Dermis blood vessel endothelial cell (primary cell): ENCODE data around the gene C1QC. TPM values are rescaled to one million over a fixed set of nuclear protein-coding genes. Genes with fewer than 3 reads are reported as not detected.

ENCODE experiments used
- DNase-seq: peaks from one replicate; pipeline ENCODE4 v3.0.0; 2010
- total RNA-seq: library from RNA; depleted of rRNA; stranded (reverse); fragments of >200 nt; gene quantifications from 2 replicates; pipeline ENCODE4 v1.2.3, GENCODE V29; 2014

The C1QC gene
- not detected in 2 replicates for total RNA-seq

GRCh38 chr1:22643381-22643780 is at the start of gene C1QC:
TSS of gene C1QC (plus strand) at chr1:22643633. CDS start at chr1:22644024, 391 bp downstream.
- DNase-seq, result no peak

GRCh38 chr1:22594396-22594795 is 49.0 kb upstream of the C1QC start:
- no peak for DNase-seq

GRCh38 chr1:22595108-22595507 is 48.3 kb upstream of the C1QC start:
- DNase-seq, result no peak

DNA sequence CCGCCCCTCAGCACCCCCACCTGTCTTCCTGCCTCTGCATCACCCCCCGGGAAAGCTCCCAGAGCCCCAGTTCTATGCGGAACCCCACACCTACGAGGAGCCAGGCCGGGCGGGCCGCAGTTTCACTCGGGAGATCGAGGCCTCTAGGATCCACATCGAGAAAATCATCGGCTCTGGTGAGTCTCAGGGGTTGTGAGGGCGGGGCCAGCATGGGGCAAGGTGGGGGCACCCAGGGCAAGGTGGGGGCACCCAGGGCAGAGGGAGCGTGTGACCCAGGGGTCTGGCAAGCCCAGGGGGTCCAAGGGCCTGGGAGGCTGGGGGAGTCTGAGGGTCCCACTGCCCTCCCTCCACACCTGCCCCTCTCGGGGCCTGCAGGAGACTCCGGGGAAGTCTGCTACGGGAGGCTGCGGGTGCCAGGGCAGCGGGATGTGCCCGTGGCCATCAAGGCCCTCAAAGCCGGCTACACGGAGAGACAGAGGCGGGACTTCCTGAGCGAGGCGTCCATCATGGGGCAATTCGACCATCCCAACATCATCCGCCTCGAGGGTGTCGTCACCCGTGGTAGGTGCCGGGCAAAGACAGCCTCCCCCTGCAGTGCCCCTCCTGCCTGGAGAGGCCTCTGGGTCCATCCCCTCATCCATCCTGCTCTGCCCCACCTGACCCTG is 46.0 kb upstream of the C1QC start:
- DNase-seq, result no peak

DNA sequence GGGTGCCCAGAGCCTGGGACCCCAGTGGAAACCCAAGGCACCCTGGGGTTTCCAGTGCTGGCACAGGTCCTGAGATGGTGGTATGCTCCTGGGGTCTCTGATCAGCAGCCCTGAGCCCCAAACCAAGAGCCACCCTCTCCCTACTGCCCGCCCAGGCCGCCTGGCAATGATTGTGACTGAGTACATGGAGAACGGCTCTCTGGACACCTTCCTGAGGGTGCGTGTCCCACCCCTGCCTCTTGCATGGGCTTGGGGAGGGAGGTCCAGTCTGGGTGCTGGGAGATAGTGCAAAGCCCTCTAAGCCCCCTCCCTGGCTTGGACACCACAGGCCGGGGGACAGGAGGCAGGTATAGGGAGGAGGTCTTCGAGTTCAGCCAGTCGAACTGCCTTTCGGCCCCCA is 45.4 kb upstream of the C1QC start:
- no peak for DNase-seq

DNA sequence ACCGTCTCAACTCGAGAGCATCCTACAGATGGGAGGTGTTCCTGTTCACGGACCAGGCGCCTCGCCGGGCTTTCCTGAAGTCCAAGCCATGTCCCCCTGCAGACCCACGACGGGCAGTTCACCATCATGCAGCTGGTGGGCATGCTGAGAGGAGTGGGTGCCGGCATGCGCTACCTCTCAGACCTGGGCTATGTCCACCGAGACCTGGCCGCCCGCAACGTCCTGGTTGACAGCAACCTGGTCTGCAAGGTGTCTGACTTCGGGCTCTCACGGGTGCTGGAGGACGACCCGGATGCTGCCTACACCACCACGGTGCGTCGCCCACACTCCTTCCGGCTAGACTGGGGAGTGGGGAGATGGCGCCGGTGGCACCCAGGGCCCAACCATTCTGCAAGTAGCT is 44.7 kb upstream of the C1QC start:
- DNase-seq, result no peak

DNA sequence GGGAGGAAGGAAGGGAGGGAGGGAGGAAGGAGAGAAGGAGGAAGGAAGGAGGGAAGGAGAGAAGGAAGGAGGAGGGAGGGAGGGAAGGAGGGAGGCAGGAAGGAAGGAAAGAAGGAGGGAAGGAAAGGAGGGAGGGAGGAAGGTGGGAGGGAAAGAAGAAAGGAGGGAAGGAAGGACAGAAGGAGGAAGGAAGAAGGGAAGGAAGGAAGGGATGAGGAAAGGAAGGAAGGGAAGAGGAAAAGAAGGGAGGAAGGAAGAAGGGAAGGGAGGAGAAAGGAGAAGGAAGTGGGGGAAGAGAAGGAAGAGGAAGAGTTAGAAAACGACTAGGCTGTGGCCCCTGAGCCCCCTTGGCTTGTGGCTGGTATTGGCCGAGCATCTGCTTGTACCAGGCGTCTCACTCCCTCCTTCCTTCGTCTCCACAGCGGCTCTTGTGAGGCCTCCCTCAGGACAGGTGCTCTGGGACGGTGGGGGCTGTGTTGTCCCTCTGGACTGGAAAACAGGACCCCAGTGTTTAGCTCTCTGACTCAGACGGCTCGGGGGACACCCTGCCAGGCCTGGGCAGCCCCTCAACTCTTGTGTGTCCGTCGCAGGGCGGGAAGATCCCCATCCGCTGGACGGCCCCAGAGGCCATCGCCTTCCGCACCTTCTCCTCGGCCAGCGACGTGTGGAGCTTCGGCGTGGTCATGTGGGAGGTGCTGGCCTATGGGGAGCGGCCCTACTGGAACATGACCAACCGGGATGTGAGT is 43.2 kb upstream of the C1QC start:
- DNase-seq, result no peak

- DNase-seq, result no peak
Observed at GRCh38 chr1:22600817-22601605, 42.4 kb upstream of the C1QC start.

DNA sequence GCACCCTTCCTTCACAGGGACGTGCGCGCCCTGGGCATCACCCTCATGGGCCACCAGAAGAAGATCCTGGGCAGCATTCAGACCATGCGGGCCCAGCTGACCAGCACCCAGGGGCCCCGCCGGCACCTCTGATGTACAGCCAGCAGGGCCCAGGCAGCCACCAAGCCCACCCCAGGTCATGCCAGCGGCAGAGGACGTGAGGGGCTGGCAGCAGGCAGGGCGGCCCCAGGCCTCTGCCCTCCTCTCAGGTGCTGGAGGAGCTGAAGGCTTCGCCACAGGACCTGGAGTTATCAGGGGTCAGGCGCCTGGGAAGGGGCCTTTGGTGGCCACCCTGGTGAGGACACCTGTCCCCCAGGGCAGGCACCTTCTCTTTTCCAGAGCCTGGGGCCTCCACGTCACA is 41.8 kb upstream of the C1QC start:
- DNase-seq, result no peak

DNA sequence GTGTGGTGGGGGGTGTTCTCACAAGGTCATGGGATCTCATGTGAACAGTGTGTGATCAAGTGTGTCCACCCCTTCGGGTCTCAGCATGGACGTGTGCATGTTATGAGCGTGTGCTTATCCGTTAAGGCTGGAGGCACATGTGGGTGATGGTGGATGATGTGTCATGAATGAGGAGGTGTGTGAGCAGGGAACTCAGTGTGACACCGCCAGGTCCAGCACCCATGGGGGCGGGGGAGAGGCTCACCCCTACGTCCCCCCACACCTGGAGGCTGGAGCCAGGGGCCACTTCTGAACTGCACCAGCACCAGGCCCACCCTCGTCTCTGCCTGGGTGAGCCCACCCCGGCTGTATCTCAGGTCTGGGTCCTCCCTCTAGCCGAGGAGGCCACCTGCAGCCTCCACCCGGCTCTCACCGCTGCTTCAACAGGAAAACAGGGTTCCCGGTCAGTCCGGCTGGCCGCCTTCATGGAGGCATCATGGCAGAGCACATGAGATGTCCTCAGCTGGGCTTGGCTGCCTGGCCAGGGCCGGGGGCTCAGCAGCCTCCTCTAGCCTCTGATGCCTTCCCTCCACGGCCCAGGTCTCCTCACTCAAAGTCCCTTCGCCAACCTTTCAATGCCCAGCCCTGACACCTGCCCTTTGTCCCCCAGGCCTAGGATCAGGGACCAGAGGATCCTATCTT is 41.2 kb upstream of the C1QC start:
- no peak for DNase-seq

DNA sequence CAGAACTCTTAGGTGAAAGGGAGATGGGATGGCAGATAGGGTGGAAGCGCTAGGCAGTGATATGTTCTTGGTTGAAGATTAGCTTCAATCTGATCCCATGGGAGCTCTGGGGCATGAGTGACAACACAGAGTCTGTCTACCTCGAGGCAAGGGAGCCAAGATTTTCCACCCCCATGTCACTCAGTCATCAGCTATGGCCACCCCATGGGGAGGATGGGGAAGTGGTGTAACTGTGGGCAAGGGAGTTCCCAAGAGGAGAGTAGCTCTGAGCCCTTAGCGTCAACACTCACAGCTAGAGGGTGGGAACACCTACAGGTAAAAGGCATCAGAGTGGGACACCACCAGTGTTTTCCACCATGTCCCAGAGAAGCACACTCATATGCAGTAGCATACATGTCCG is 37.3 kb upstream of the C1QC start:
- DNase-seq, result no peak

DNA sequence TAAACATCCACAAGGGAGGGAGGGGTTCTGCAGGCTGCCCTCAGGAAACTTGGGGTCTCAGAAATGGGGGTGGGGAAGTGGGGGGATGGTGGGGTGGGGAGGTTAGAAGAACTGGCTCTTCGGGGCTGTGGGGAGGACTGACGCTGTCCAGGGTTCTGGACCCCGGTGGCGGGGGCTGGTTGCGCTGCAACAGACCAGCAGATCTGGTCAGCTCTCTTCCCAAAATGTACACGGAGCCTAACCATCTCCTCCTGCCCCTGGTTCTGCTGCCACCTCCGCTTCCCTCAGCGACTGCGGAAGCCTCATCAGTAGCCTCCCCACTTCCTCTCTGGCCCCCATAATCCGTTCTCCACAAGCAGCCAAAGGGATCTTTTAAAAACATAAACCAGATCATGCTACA is 36.3 kb upstream of the C1QC start:
- DNase-seq, result peak; percentile 7

DNA sequence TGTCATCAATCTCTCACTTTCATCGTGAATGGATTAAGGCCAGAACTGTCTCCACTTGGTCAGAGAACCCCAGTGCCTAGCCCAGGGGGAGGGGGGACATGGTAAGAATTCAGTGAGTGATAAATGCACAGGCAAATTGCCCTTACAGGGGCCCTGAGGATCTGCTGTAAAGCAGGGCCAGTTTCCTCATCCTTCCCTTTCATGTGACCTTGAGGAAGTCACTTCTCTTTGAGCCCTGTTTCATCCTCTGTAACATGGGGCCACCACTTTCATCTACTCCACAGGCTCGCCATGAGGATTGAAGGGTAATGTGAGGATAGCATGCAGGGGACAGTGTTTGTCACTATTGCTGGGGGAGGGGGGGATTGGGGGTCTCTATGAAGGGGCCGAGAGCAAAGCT is 35.1 kb upstream of the C1QC start:
- DNase-seq, result no peak

GRCh38 chr1:22609291-22609690 is 34.1 kb upstream of the C1QC start:
- no peak for DNase-seq

DNA sequence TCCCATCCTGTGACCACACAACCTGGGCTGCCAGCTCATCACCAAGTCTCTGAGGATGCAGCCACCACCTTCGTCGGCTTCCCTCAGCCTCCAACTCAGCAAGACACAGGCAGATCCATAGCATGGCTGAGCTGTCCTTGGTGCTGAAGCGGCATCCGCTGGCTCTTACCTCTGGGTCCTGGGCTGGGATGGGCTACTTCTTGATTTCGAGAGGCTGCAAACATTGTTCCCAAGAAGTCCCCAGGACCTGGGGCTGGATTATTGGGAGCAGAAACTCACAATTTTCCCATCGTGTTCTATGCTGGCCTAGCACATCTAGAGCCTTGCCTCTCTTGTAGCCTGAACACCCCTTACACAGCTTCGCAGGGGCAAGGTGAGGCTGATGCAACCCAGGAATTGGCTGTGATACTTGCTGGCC is 31.9 kb upstream of the C1QC start:
- DNase-seq, result peak; percentile 69

GRCh38 chr1:22612671-22613571 is 30.5 kb upstream of the C1QC start:
- DNase-seq, result no peak

DNA sequence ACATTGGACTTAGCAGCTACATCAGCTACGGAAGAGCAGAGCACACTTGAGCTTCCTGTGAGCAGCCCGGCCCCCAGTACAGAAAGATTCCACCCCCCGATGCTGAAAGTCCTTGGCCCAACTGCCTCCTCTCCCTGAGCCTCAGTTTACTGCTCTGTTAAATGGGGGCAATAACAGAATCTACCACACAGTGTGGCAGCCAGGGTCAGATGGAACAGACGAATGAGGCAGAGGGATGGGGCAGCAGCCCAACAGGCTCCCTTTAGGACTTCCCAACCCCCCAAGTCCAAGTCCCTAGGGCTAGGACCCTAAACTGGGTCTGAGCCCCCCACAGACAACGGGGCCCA is 29.9 kb upstream of the C1QC start:
- DNase-seq, result no peak

- DNase-seq, result no peak
Observed at GRCh38 chr1:22613951-22614350, 29.5 kb upstream of the C1QC start.

- no peak for DNase-seq
Observed at GRCh38 chr1:22615886-22616285, 27.5 kb upstream of the C1QC start.

- no peak for DNase-seq
Observed at GRCh38 chr1:22616571-22616970, 26.9 kb upstream of the C1QC start.

- DNase-seq, result no peak
Observed at GRCh38 chr1:22618056-22618455, 25.4 kb upstream of the C1QC start.

DNA sequence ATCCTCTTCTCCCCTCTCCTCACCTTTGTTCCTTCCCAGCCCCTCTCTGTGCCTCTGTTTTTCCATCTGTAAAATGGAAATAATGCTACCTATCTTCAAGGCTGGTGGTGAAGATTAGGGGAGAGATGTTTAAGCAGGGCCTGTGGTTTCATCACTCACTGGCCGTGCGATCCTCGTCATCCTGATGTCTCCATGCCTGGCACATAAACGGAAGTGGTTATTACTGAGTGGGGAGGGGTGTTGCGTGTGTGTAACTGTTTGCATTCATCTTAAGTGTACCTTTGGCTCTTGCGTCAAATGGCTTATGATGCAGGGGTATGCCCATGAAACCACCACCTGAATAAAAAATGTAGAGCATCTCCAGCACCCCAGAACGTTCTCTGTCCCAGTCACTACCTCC is 24.2 kb upstream of the C1QC start:
- DNase-seq, result no peak
